Calu3 (cell line): Measurements from ENCODE around the gene FIZ1. TPM values are rescaled to one million over a fixed set of nuclear protein-coding genes. Genes with fewer than 3 reads are reported as not detected.
"Not testable (repeated sequence)": the region's sequence is repeated elsewhere in the genome, so short reads cannot be mapped to it uniquely, and the experiment has no call there.

Experiments used
- BruUV-seq: library from RNA; stranded (reverse); fragments of 400-500 nt; replicated peaks from 2 replicates; lab custom pipeline; 2021; lab: Mats Ljungman, UMichigan
- CTCF ChIA-PET: fragments of 300-600 bp; sonication (Branson Sonifier 250); formaldehyde crosslinking; loops from one replicate; lab custom pipeline; 2022; ENCODE audit warnings: antibody characterized with exemption; lab: Charles Lee
- DNase-seq: peaks from one replicate; pipeline ENCODE4 v3.0.0; 2022
- H3K27ac Mint-ChIP-seq: one replicate; pipeline ENCODE4 v1.8.0; 2022; ENCODE audit warnings: mixed read lengths; ENCODE audit not compliant: unreplicated experiment
- H3K27me3 Mint-ChIP-seq: one replicate; pipeline ENCODE4 v1.8.0; 2022; ENCODE audit warnings: mixed read lengths; ENCODE audit not compliant: unreplicated experiment
- H3K36me3 Mint-ChIP-seq: one replicate; pipeline ENCODE4 v1.8.0; 2022; ENCODE audit warnings: mild to moderate bottlenecking, moderate library complexity, mixed read lengths; ENCODE audit not compliant: insufficient read depth, unreplicated experiment
- H3K4me1 Mint-ChIP-seq: one replicate; pipeline ENCODE4 v1.8.0; 2022; ENCODE audit warnings: mild to moderate bottlenecking, low read depth, mixed read lengths; ENCODE audit not compliant: unreplicated experiment
- H3K4me3 Mint-ChIP-seq: one replicate; pipeline ENCODE4 v1.8.0; 2022; ENCODE audit warnings: mild to moderate bottlenecking, low read depth, moderate library complexity, mixed read lengths; ENCODE audit not compliant: unreplicated experiment
- H3K9me3 Mint-ChIP-seq: one replicate; pipeline ENCODE4 v1.8.0; 2022; ENCODE audit warnings: low read depth, mixed read lengths; ENCODE audit not compliant: unreplicated experiment
- intact Hi-C: fragments of 100-400 bp; cut with micrococcal nuclease; formaldehyde crosslinking; loops from one replicate; pipeline ENCODE4 v1.10.0; 2022; ENCODE audit not compliant: unreplicated experiment
- total RNA-seq: library from RNA; stranded (reverse); gene quantifications from 2 replicates; pipeline ENCODE4 v1.2.3, GENCODE V29; 2022
- TF ChIP-seq, protein P1 (sequence below): fragments of 200-600 bp; IDR thresholded peaks from one replicate; pipeline ENCODE4 v1.8.0; 2022; ENCODE audit warnings: antibody characterized with exemption; ENCODE audit not compliant: unreplicated experiment

The FIZ1 gene
- total RNA-seq, 1 experiment from 2014 or later = 18.6 TPM

DNA sequence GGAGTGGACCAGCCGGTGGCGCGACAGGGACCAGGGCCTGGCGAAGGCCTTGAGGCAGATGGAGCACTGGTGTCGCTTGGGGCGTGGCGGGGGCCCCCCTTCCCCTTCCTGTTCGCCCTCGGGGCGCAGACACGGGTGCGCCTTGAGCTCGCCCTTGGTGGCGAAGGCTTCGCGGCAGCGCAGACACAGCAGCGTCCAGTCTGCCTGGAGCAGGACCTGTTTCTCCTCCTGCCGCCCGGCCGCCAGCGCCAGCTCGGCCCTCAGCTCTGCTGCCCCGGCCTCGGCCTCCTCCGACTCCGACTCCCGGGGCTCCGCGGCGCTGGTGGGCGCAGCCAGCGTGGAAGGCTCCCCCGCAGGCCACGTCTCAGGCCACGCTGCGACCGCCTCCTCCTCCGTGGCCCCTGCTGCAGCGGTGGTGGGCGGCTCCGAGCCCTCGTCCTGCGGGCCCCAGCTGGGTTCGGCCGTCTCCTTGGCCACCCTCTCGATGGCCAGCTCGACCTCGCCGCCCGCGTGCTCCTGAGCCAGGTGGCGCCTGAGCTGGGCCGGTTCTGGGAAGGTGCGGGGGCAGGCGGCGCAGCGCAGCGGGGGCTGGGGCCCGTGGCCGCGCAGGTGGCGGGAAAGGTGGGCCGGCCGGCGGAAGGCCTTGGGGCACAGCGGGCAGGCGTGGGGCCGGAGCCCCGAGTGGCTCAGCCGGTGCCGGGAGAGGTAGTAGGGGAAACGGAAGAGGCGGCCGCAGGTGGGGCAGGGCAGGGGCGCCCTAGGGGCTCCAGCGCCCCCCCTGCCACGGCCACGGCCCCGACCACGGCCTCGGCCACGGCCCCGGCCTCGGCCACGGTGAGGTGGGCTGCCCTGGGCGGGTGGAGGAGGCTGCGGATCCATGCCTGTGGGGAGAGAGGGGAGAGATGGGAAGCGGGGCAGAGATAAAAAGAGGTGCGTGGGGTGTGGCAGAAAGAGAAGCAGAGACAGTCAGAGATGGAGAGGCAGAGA, 20.3 kb downstream of the FIZ1 start:
- Mint-ChIP-seq H3K9me3 (no peaks in the 10 kb centered on the region), H3K4me1 (peaks cover 22% of the 10 kb centered on the region), H3K4me3 (peak overlapping the region; percentile 80), H3K27me3 (no peaks in the 10 kb centered on the region), H3K27ac (peak overlapping the region; percentile 52), H3K36me3 (peaks cover 28% of the 10 kb centered on the region)
- intact Hi-C loops = no loop called here
- no TSS peak for BruUV-seq
- TF ChIP-seq, protein P1, sequence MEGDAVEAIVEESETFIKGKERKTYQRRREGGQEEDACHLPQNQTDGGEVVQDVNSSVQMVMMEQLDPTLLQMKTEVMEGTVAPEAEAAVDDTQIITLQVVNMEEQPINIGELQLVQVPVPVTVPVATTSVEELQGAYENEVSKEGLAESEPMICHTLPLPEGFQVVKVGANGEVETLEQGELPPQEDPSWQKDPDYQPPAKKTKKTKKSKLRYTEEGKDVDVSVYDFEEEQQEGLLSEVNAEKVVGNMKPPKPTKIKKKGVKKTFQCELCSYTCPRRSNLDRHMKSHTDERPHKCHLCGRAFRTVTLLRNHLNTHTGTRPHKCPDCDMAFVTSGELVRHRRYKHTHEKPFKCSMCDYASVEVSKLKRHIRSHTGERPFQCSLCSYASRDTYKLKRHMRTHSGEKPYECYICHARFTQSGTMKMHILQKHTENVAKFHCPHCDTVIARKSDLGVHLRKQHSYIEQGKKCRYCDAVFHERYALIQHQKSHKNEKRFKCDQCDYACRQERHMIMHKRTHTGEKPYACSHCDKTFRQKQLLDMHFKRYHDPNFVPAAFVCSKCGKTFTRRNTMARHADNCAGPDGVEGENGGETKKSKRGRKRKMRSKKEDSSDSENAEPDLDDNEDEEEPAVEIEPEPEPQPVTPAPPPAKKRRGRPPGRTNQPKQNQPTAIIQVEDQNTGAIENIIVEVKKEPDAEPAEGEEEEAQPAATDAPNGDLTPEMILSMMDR = no peak
- DNase-seq = no peak
- CTCF ChIA-PET = no interaction called here

DNA sequence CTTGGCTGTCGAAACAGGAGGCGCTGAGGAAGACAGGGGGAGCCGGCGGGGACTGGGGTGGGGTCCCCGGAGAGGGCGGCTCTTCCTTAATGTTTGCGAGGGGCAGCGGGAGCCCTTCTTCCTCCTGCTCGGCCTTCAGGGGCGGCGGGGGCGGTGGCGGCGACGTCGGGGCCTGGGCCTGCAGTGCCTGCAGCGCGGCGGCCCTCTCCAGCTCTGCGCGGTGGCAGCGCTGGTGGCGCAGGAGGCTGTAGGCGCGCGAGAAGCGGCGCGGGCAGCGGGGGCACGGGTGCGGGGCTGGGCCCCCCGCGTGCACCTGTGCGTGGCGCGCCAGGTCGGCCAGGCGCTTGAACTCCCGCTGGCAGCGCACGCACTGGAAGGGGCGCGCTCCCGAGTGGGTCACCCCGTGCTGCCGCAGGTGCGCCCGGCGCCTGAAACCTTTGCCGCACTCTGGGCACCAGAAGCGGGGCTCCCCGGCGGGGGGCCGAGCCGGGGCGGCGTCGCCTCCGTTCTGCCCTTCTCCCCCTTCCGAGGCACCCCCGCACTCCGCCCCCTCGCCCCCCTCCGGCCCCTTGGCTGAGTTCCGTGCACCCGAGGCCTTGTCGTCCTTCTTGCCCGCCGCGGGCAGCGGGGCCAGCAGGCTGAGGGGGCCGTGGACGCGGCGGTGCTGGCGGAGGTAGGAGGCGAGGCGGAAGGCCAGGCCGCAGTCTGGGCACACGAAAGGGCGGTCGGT, 21.1 kb downstream of the FIZ1 start:
- Mint-ChIP-seq H3K4me3 (no peak overlapping the region), H3K27me3 (no peaks in the 10 kb centered on the region), H3K27ac (no peak overlapping the region), H3K36me3 (peaks cover 28% of the 10 kb centered on the region), H3K9me3 (no peaks in the 10 kb centered on the region), H3K4me1 (peaks cover 22% of the 10 kb centered on the region)
- TF ChIP-seq, protein P1 = no peak
- intact Hi-C loops = no loop called here
- BruUV-seq = no TSS peak
- no peak for DNase-seq
- CTCF ChIA-PET = no interaction called here

DNA sequence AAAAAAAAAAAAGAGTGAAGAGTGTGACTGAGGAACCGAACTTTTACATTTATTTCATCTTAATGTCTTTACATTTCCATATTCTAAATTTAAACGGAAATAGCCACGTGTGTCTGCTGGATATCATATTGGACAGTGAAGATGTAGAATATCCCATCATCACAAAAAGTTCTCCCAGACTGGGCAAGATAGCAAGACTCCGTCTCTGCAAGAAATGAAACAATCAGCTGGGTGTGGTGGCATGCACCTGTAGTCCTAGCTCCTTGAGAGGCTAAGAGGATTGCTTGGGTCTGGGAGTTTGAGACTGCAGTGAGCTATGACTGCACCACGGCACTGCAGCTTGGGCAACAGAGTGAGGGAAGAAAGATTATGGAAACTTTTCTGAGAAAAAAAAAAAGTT, 22.6 kb downstream of the FIZ1 start:
- TF ChIP-seq, protein P1 = no peak
- H3K4me3 Mint-ChIP-seq = no peak overlapping the region
- H3K27ac Mint-ChIP-seq = no peak overlapping the region
- CTCF ChIA-PET = interaction anchor here (1.1 kb wide), 1 partner anchor 22 kb away, joined by 3 read pairs; the partner anchor contains the start of gene FIZ1
- DNase-seq = no peak
- no TSS peak for BruUV-seq
- peaks cover 17% of the 10 kb centered on the region for H3K4me1 Mint-ChIP-seq
- H3K27me3 Mint-ChIP-seq = no peaks in the 10 kb centered on the region
- H3K36me3 Mint-ChIP-seq = peaks cover 28% of the 10 kb centered on the region
- intact Hi-C loops = no loop called here
- H3K9me3 Mint-ChIP-seq = no peaks in the 10 kb centered on the region

DNA sequence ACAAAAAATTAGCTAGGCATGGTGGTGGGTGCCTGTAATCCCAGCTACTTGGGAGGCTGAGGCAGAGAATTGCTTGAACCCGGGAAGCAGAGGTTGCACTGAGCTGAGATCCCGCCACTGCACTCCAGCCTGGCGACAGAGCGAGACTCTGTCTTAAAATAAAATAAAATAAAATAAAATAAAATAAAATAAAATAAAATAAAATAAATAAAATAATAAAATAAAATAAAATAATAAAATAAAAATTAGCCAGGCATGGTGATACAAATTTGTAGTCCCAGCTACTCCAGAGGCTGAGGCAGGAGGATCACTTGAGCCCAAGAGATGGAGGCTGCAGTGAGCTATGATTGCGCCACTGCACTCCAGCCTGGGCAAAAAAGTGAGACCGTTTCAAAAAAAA, 25.4 kb downstream of the FIZ1 start:
- H3K27ac Mint-ChIP-seq, DNase-seq, H3K27me3 Mint-ChIP-seq, H3K4me1 Mint-ChIP-seq, BruUV-seq, intact Hi-C loops, H3K9me3 Mint-ChIP-seq, H3K4me3 Mint-ChIP-seq: not testable (repeated sequence)
- H3K36me3 Mint-ChIP-seq = peaks cover 12% of the 10 kb centered on the region
- CTCF ChIA-PET = interaction anchor here (0.6 to 0.7 kb wide), 3 partner anchors 47 to 1056 kb away, joined by 3 to 6 read pairs (median 4); no protein-coding TSS in a partner anchor

DNA sequence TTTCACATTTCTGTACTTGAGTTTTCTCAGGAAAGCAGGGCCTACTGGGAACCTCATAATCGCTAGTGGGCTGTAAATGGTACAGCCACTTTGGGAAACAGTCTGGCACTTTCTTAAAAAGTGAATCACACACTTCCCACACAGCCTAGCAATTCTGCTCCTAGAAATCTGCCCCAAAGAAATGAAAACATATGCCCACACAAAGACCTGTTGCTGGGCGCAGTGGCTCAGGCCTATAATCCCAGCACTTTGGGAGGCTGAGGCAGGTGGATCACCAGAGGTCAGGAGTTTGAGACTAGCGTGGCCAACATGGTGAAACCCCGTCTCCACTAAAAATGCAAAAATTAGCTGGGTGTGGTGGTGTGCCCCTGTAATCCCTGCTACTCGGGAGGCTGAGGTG, 29.8 kb downstream of the FIZ1 start:
- CTCF ChIA-PET, H3K4me1 Mint-ChIP-seq, intact Hi-C loops: not testable (repeated sequence)

More for the DNA sequence above, 29.8 kb downstream of the FIZ1 start:
- DNase-seq, H3K36me3 Mint-ChIP-seq, BruUV-seq, H3K9me3 Mint-ChIP-seq, H3K4me3 Mint-ChIP-seq, H3K27ac Mint-ChIP-seq: not testable (repeated sequence)
- H3K27me3 Mint-ChIP-seq = peaks cover 10% of the 10 kb centered on the region
